Liver (tissue), 9 donors: ENCODE results near the gene ARHGAP19. TPM values are rescaled to one million over a fixed set of nuclear protein-coding genes. Genes with fewer than 3 reads are reported as not detected.

Experiments used
- DNase-seq: peaks from one replicate; pipeline ENCODE4 v3.0.0-alpha.2; 2017; ENCODE audit warnings: low spot score
- H3K27ac ChIP-seq, 2 donors: one replicate each; pipeline ENCODE4 v1.7.0; 2013; ENCODE audit warnings: inconsistent platforms in 2 of 2, low read length in 2 of 2, control low read depth in 1 of 2, low read depth in 1 of 2, mild to moderate bottlenecking in 1 of 2
- H3K27me3 ChIP-seq, 4 donors: one replicate each; pipeline versions ENCODE4 v1.6.1 to v1.7.0; 2013; ENCODE audit warnings: low read length in 3 of 4, inconsistent platforms in 1 of 4, mild to moderate bottlenecking in 1 of 4, moderate library complexity in 1 of 4; ENCODE audit not compliant: control insufficient read depth in 4 of 4, insufficient read depth in 4 of 4
- H3K36me3 ChIP-seq, 4 donors: one replicate each; pipeline versions ENCODE4 v1.6.1 to v1.7.0; 2013; ENCODE audit warnings: low read length in 3 of 4, mild to moderate bottlenecking in 3 of 4, low read depth in 1 of 4, moderate library complexity in 1 of 4; ENCODE audit not compliant: control insufficient read depth in 4 of 4, insufficient read depth in 3 of 4
- H3K4me1 ChIP-seq, 4 donors: one replicate each; pipeline versions ENCODE4 v1.6.1 to v1.7.0; 2013; ENCODE audit warnings: low read length in 3 of 4, mild to moderate bottlenecking in 3 of 4, moderate library complexity in 1 of 4; ENCODE audit not compliant: control insufficient read depth in 4 of 4, insufficient read depth in 4 of 4
- H3K4me3 ChIP-seq, 3 donors: one replicate each; pipeline versions ENCODE4 v1.6.1 to v1.7.0; 2013; ENCODE audit warnings: low read length in 3 of 3, control low read depth in 1 of 3, low read depth in 1 of 3, mild to moderate bottlenecking in 1 of 3
- H3K9ac ChIP-seq, 2 donors: one replicate each; pipeline ENCODE4 v1.7.0; 2013; ENCODE audit warnings: low read length in 2 of 2, mild to moderate bottlenecking in 2 of 2, moderate library complexity in 2 of 2, control low read depth in 1 of 2, low read depth in 1 of 2
- H3K9me3 ChIP-seq, 4 donors: one replicate each; pipeline versions ENCODE4 v1.6.1 to v1.7.0; 2013; ENCODE audit warnings: low read length in 3 of 4; ENCODE audit not compliant: control insufficient read depth in 4 of 4
- ATF3 ChIP-seq: IDR thresholded peaks from 2 replicates; pipeline ENCODE4 v1.6.1; 2016; ENCODE audit warnings: antibody characterized with exemption
- CTCF ChIP-seq: fragments of 150-350 bp; IDR thresholded peaks from 2 replicates; pipeline ENCODE4 v1.5.1; 2017; ENCODE audit warnings: improper control_type of control experiment, low read depth, low read length; ENCODE audit not compliant: missing input control
- EGR1 ChIP-seq, 2 donors: IDR thresholded peaks; 2 replicates each; pipeline ENCODE4 v1.6.1; 2016 to 2018; ENCODE audit warnings: antibody characterized with exemption in 2 of 2, low read depth in 2 of 2
- FOXA1 ChIP-seq: IDR thresholded peaks from 2 replicates; pipeline ENCODE4 v1.6.1; 2016; ENCODE audit warnings: antibody characterized with exemption
- FOXA2 ChIP-seq: IDR thresholded peaks from 2 replicates; pipeline ENCODE4 v1.6.1; 2016; ENCODE audit warnings: antibody characterized with exemption
- GABPA ChIP-seq, 2 donors: IDR thresholded peaks in 1 of 2; conservative IDR thresholded peaks in 1 of 2; 2 replicates each; pipeline ENCODE4 v1.6.1; 2016; ENCODE audit warnings: antibody characterized with exemption in 2 of 2, mild to moderate bottlenecking in 1 of 2, moderate library complexity in 1 of 2
- HNF4A ChIP-seq, 2 donors: conservative IDR thresholded peaks; 2 replicates each; pipeline ENCODE4 v1.6.1; 2016; ENCODE audit warnings: antibody characterized with exemption in 2 of 2, mild to moderate bottlenecking in 2 of 2
- HNF4G ChIP-seq: IDR thresholded peaks from 2 replicates; pipeline ENCODE4 v1.6.1; 2016; ENCODE audit warnings: antibody characterized with exemption
- JUND ChIP-seq, 2 donors: IDR thresholded peaks; 2 replicates each; pipeline ENCODE4 v1.6.1; 2016; ENCODE audit warnings: antibody characterized with exemption in 2 of 2
- MAX ChIP-seq: IDR thresholded peaks from 2 replicates; pipeline ENCODE4 v1.6.1; 2016; ENCODE audit warnings: antibody characterized with exemption
- NR2F2 ChIP-seq: IDR thresholded peaks from 2 replicates; pipeline ENCODE4 v1.6.1; 2016; ENCODE audit warnings: antibody characterized with exemption
- RAD21 ChIP-seq, 2 donors: IDR thresholded peaks; 2 replicates each; pipeline ENCODE4 v1.6.1; 2016; ENCODE audit warnings: antibody characterized with exemption in 2 of 2, mild to moderate bottlenecking in 2 of 2
- REST ChIP-seq: IDR thresholded peaks from 2 replicates; pipeline ENCODE4 v1.6.1; 2016; ENCODE audit warnings: antibody characterized with exemption, mild to moderate bottlenecking
- RXRA ChIP-seq, 2 donors: IDR thresholded peaks; 2 replicates each; pipeline ENCODE4 v1.6.1; 2017 to 2018; ENCODE audit warnings: antibody characterized with exemption in 2 of 2, mild to moderate bottlenecking in 1 of 2
- SP1 ChIP-seq: IDR thresholded peaks from 2 replicates; pipeline ENCODE4 v1.6.1; 2018; ENCODE audit warnings: antibody characterized with exemption, mild to moderate bottlenecking
- TAF1 ChIP-seq: conservative IDR thresholded peaks from 2 replicates; pipeline ENCODE4 v1.6.1; 2016; ENCODE audit warnings: antibody characterized with exemption, mild to moderate bottlenecking
- YY1 ChIP-seq: IDR thresholded peaks from 2 replicates; pipeline ENCODE4 v1.6.1; 2016; ENCODE audit warnings: antibody characterized with exemption, mild to moderate bottlenecking
- ZBTB33 ChIP-seq: IDR thresholded peaks from 2 replicates; pipeline ENCODE4 v1.6.1; 2016; ENCODE audit warnings: antibody characterized with exemption
- whole genome bisulfite sequencing: extraction: QIAGEN DNeasy Blood & Tissue Kit; methylation state at CpG from one replicate; pipeline ENCODE4 v1.1.7; 2013; 5-methylcytosine and 5-hydroxymethylcytosine counted together
- polyA plus RNA-seq, 2 donors: library from polyadenylated mRNA; stranded (reverse) in 1 of 2; unstranded in 1 of 2; fragments of 200-250 nt in 1 of 2; fragments of >200 nt in 1 of 2; fragmentation: Nextera tagmentation in 1 of 2; extraction: Ambion mirVana in 1 of 2; gene quantifications; one replicate each; pipeline versions ENCODE4 v1.2.1 to v1.2.3, GENCODE V29; 2013 to 2015
- total RNA-seq, 2 donors: library from RNA; depleted of rRNA; stranded (reverse); fragments of >200 nt; gene quantifications; one replicate each; pipeline ENCODE4 v1.2.3, GENCODE V29; 2014
- donor health status: healthy.
- donor health status: healthy.
- donor health status: healthy.
- donor health status: healthy.
- donor health status: healthy.

ARHGAP19 gene
- total RNA-seq (10 to 100 TPM in 1 of 2 donors, 1 to 10 TPM in 1; 5.3 to 23.4 TPM), polyA plus RNA-seq (1 to 10 TPM; 1.6 to 1.9 TPM)

GRCh38 chr10:97292097-97292861 lies at the start of gene ARHGAP19:
Gene ARHGAP19, minus strand, starts transcription at chr10:97292637. Its CDS starts 10 bp downstream, at chr10:97292627.
- peak within 1 kb of the TSS; percentile 77 to 91 for H3K9ac ChIP-seq
- H3K27me3 ChIP-seq: no peaks in the 10 kb centered on the region
- H3K4me3 ChIP-seq: peak within 1 kb of the TSS; percentile 79 to 90 (median 82)
- under 1% methylated on average over 55 of the region's 55 CpGs for WGBS
- TF ChIP-seq RXRA (IDR thresholded peaks at IDR 0.05): peak; percentile 56 to 57
- peak; percentile 3 for TF ChIP-seq CTCF
- peak; percentile 55 for TF ChIP-seq MAX
- peak; percentile 72 for TF ChIP-seq REST
- no peak for TF ChIP-seq TAF1
- TF ChIP-seq FOXA1: no peak
- no peak for TF ChIP-seq FOXA2
- TF ChIP-seq SP1: peak; percentile 97
- TF ChIP-seq EGR1 (IDR thresholded peaks at IDR 0.05; ENCODE audit: low read depth in 2 of 2): peak in 1 of 2 donors; percentile 73
- TF ChIP-seq HNF4A (conservative IDR thresholded peaks at IDR 0.05): peak in 1 of 2 donors; percentile 37
- no peak for TF ChIP-seq NR2F2
- TF ChIP-seq YY1: peak; percentile 99
- TF ChIP-seq RAD21 (IDR thresholded peaks at IDR 0.05): peak in 1 of 2 donors; percentile 10
- TF ChIP-seq JUND (IDR thresholded peaks at IDR 0.05): peak; percentile 42 to 80
- TF ChIP-seq GABPA (IDR thresholded peaks at IDR 0.05 in 1 of 2, conservative IDR thresholded peaks at IDR 0.05 in 1 of 2): peak; percentile 38 to 42
- H3K9me3 ChIP-seq: no peaks in the 10 kb centered on the region
- H3K27ac ChIP-seq: peak within 1 kb of the TSS; percentile 85 to 93
- H3K4me1 ChIP-seq: peaks cover 0 to 28% (median 15%) of the 10 kb centered on the region in 4 donors
- no peaks in the 10 kb centered on the region for H3K36me3 ChIP-seq
- DNase-seq: peak; percentile 91

- H3K27ac ChIP-seq: no peak overlapping the region
- H3K27me3 ChIP-seq: no peaks in the 10 kb centered on the region
- H3K4me1 ChIP-seq: peaks cover 0 to 2% (median 0%) of the 10 kb centered on the region in 4 donors
- H3K36me3 ChIP-seq: no peaks in the 10 kb centered on the region
- DNase-seq: no peak
- no peaks in the 10 kb centered on the region for H3K9me3 ChIP-seq
- 83% methylated on average over 2 of the region's 2 CpGs for WGBS
- no peak overlapping the region for H3K4me3 ChIP-seq
- H3K9ac ChIP-seq: no peak overlapping the region
- TF ChIP-seq FOXA1 (no peak), REST (no peak), ZBTB33 (no peak), ATF3 (no peak), HNF4G (no peak), YY1 (no peak), JUND (IDR thresholded peaks at IDR 0.05) (no peak), RXRA (IDR thresholded peaks at IDR 0.05) (no peak), GABPA (IDR thresholded peaks at IDR 0.05 in 1 of 2, conservative IDR thresholded peaks at IDR 0.05 in 1 of 2) (no peak), RAD21 (IDR thresholded peaks at IDR 0.05) (no peak), HNF4A (conservative IDR thresholded peaks at IDR 0.05) (no peak), EGR1 (IDR thresholded peaks at IDR 0.05; ENCODE audit: low read depth in 2 of 2) (no peak), FOXA2 (no peak), TAF1 (no peak), NR2F2 (no peak)
Measured at GRCh38 chr10:97341416-97341815, 49.0 kb upstream of the ARHGAP19 start.
